ENCODE results near the gene TP53BP2.

DNA sequence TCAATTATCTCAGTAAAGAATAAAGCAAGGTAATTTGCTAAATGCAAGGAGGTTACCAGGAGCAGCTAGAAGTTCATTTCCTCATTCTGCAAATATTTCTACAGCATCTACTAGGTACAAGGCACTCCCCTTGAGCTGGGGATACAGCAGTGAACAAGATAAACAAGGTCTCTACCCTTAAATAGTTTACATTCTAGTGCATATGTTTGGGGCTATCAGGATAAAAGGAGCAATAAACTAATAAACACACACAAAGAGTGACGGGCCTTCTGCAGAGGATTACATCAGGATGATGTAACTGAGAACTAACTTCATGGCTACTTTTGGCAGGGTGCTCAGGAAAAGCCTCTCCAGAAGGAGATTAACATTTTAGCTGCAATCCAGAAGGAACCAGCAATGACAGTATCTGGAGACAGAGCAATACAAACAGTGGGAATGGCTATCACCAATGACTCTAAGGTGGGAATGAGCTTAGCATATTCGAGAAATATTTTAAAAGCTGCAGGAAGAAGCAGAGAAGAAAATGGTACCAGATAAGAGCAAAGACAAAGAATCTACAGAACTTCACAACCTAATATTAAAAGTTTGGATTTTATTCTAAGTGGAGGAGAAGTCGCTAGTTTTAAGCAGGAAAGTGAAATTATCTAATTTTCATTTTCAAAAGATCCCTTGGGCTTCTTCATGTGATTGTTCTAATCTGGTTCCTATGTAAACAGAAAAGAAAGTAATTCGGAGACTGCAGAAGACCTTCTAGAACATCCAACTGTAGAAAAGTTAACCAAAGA is 25.8 kb downstream of the TP53BP2 start:
- TF ChIP-seq EZH2 (IDR thresholded peaks at IDR 0.05; ENCODE audit: insufficient read depth, poor library complexity, severe bottlenecking) (no peak), EZH2phosphoT487 (IDR thresholded peaks at IDR 0.05; ENCODE audit: insufficient read depth, low read depth) (no peak)
